GM19395 (cell line): ENCODE data around the gene COX20.
"Not testable (repeated sequence)": the region's sequence is repeated elsewhere in the genome, so short reads cannot be mapped to it uniquely, and the experiment has no call there.

Source experiments
- ATAC-seq: cut with Tn5 transposase; IDR thresholded peaks from one replicate; pipeline ENCODE4 v1.9.1; 2021; ENCODE audit warnings: mild to moderate bottlenecking, moderate library complexity; ENCODE audit not compliant: unreplicated experiment

The COX20 gene

GRCh38 chr1:244835276-244836134 is at the start of gene COX20:
Gene COX20 (plus strand): TSS chr1:244835658. CDS start chr1:244835715, 57 bp downstream.
- peak; percentile 64 for ATAC-seq

GRCh38 chr1:244788493-244789275 is 46.8 kb upstream of the COX20 start:
- ATAC-seq, result no peak

GRCh38 chr1:244789276-244789580 is 46.2 kb upstream of the COX20 start:
- ATAC-seq, result no peak

GRCh38 chr1:244789731-244790130 is 45.7 kb upstream of the COX20 start:
- ATAC-seq, result no peak

GRCh38 chr1:244791061-244791460 is 44.4 kb upstream of the COX20 start:
- ATAC-seq, result no peak

GRCh38 chr1:244792188-244792850 is 43.1 kb upstream of the COX20 start:
- no peak for ATAC-seq

GRCh38 chr1:244794071-244794470 is 41.4 kb upstream of the COX20 start:
- no peak for ATAC-seq

GRCh38 chr1:244794516-244794915 is 40.9 kb upstream of the COX20 start:
- not testable (repeated sequence) for ATAC-seq

- no peak for ATAC-seq
Observed at GRCh38 chr1:244796719-244797406, 38.6 kb upstream of the COX20 start.

- no peak for ATAC-seq
Observed at GRCh38 chr1:244800821-244801220, 34.6 kb upstream of the COX20 start.

GRCh38 chr1:244801246-244801645 is 34.2 kb upstream of the COX20 start:
- ATAC-seq, result peak; percentile 73

- ATAC-seq, result no peak
Observed at GRCh38 chr1:244802041-244802440, 33.4 kb upstream of the COX20 start.

- no peak for ATAC-seq
Observed at GRCh38 chr1:244802556-244803239, 32.8 kb upstream of the COX20 start.

- no peak for ATAC-seq
Observed at GRCh38 chr1:244804841-244805240, 30.6 kb upstream of the COX20 start.

GRCh38 chr1:244807138-244807537 is 28.3 kb upstream of the COX20 start:
- ATAC-seq, result no peak

GRCh38 chr1:244810221-244810620 is 25.2 kb upstream of the COX20 start:
- no peak for ATAC-seq

GRCh38 chr1:244813327-244813726 is 22.1 kb upstream of the COX20 start:
- ATAC-seq, result no peak

- ATAC-seq, result no peak
Observed at GRCh38 chr1:244815600-244816099, 19.8 kb upstream of the COX20 start.

- no peak for ATAC-seq
Observed at GRCh38 chr1:244817415-244817894, 18.0 kb upstream of the COX20 start.

GRCh38 chr1:244820131-244820530 is 15.3 kb upstream of the COX20 start:
- ATAC-seq, result no peak
